Osteoblast (primary cell): ENCODE measurements around the gene PACS1. TPM values are rescaled to one million over a fixed set of nuclear protein-coding genes. Genes with fewer than 3 reads are reported as not detected.

Experiments
- DNase-seq: peaks from one replicate; pipeline ENCODE4 v3.0.0; 2011; ENCODE audit warnings: low spot score, mixed read lengths; ENCODE audit not compliant: insufficient read length; ENCODE audit errors: missing footprints
- H2AFZ ChIP-seq: 2 replicates; pipeline ENCODE4 v1.6.0; 2011; ENCODE audit warnings: mild to moderate bottlenecking, low read length
- H3K27ac ChIP-seq: 2 replicates; pipeline ENCODE4 v1.5.1; 2011; ENCODE audit warnings: mild to moderate bottlenecking, low read depth, low read length, moderate library complexity
- H3K27me3 ChIP-seq: 2 replicates; pipeline ENCODE4 v1.6.0; 2012; ENCODE audit warnings: mild to moderate bottlenecking, control low read depth, inconsistent platforms, low read length, moderate library complexity; ENCODE audit not compliant: insufficient read depth
- H3K36me3 ChIP-seq: 2 replicates; pipeline ENCODE4 v1.5.1; 2011; ENCODE audit warnings: mild to moderate bottlenecking, low read length, control low read depth, moderate library complexity; ENCODE audit not compliant: insufficient read depth
- H3K4me1 ChIP-seq: 2 replicates; pipeline ENCODE4 v1.5.1; 2011; ENCODE audit warnings: mild to moderate bottlenecking, low read length, control low read depth, moderate library complexity; ENCODE audit not compliant: insufficient read depth
- H3K4me2 ChIP-seq: 2 replicates; pipeline ENCODE4 v1.6.0; 2011; ENCODE audit warnings: mild to moderate bottlenecking, low read length; ENCODE audit not compliant: insufficient read depth
- H3K4me3 ChIP-seq: fragments of 200-600 bp; sonication (generic); 3 replicates; pipeline ENCODE4 v1.5.1; 2012; ENCODE audit warnings: mild to moderate bottlenecking, low read length, inconsistent platforms; ENCODE audit not compliant: insufficient read depth
- H3K79me2 ChIP-seq: 2 replicates; pipeline ENCODE4 v1.6.0; 2012; ENCODE audit warnings: mild to moderate bottlenecking, low read length, control low read depth, inconsistent platforms; ENCODE audit not compliant: insufficient read depth
- H3K9me3 ChIP-seq: 2 replicates; pipeline ENCODE4 v1.5.1; 2011; ENCODE audit warnings: low read depth, low read length, control low read depth
- H4K20me1 ChIP-seq: 2 replicates; pipeline ENCODE4 v1.6.0; 2012; ENCODE audit warnings: mild to moderate bottlenecking, low read length, control low read depth; ENCODE audit not compliant: insufficient read depth
- CTCF ChIP-seq: IDR thresholded peaks from 2 replicates; pipeline ENCODE4 v1.5.1; 2011; ENCODE audit warnings: mild to moderate bottlenecking, low read depth, low read length, moderate library complexity; ENCODE audit errors: extremely low read depth
- total RNA-seq: library from RNA; depleted of rRNA; stranded (reverse); fragments of >200 nt; gene quantifications from 2 replicates; pipeline ENCODE4 v1.2.3, GENCODE V29; 2012

PACS1 gene
- total RNA-seq, 1 donor: 38.0 TPM

DNA sequence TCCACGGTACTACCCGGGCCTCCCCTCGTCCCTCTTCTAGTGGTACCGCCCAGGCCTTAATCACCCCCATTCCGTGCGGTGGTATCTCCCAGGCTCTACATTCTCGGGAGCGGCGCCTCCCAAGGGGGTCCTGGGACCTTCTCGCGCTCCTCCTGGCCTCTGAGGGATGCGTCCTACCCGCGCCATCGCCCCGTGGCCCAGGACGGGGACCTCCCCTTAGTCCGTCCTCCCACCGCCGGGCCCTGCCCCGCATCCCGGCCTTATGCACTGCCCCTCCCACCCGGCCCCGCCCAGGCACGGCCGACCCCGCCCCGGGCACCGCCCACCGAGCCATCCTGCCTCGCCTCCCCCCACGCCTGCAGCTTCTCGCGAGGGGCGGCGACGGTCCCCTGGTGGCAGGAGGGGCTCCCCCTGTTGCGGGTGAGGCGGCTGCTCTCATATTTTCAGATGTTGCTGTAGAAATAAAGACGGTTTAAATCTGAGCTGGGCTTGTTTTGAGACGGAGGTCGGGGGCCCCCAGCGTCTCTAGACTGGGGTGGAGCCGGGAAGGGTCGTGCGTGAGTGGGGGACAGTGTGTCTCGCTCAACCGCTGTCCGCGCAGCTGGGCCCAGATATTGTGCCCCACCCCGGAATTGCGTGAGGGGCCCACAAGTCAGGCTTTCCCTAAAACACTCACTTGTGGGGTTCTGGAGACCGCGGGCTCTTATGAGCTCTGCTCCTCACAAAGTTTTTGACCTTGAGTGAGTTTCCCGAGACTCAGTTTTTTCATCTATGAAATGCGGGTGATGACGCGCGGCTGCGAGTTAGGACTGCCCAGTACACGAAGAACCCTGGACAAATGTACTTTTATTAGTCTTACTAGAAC is 197.5 kb downstream of the PACS1 start:
- DNase-seq: peak; percentile 98
- peak overlapping the region; percentile 86 for H2AFZ ChIP-seq
- H4K20me1 ChIP-seq: peaks cover 31% of the 10 kb centered on the region
- peaks cover 37% of the 10 kb centered on the region for H3K79me2 ChIP-seq
- peak overlapping the region; percentile 89 for H3K4me2 ChIP-seq
- no peaks in the 10 kb centered on the region for H3K27me3 ChIP-seq
- peak overlapping the region; percentile 81 for H3K27ac ChIP-seq
- no peak for TF ChIP-seq CTCF
- H3K9me3 ChIP-seq: no peaks in the 10 kb centered on the region
- peak overlapping the region; percentile 98 for H3K4me3 ChIP-seq
- H3K4me1 ChIP-seq: peaks cover 22% of the 10 kb centered on the region
- peaks cover 28% of the 10 kb centered on the region for H3K36me3 ChIP-seq

GRCh38 chr11:66268244-66268951 is 198.3 kb downstream of the PACS1 start, which contains the start of gene RAB1B:
Gene RAB1B (plus strand): TSS chr11:66268639. CDS start chr11:66268680, 41 bp downstream.
- Histone ChIP-seq H3K79me2 (peaks cover 37% of the 10 kb centered on the region), H3K4me1 (peaks cover 22% of the 10 kb centered on the region), H3K9me3 (no peaks in the 10 kb centered on the region), H3K27me3 (no peaks in the 10 kb centered on the region), H3K36me3 (peaks cover 31% of the 10 kb centered on the region), H3K27ac (peak within 1 kb of the TSS; percentile 81), H3K4me3 (peak within 1 kb of the TSS; percentile 98), H4K20me1 (peaks cover 37% of the 10 kb centered on the region), H3K4me2 (peak within 1 kb of the TSS; percentile 97), H2AFZ (peak within 1 kb of the TSS; percentile 79)
- no peak for TF ChIP-seq CTCF
- DNase-seq: peak; percentile 100

- peak; percentile 91 for DNase-seq
Measured at GRCh38 chr11:66268952-66269905, 199.2 kb downstream of the PACS1 start.

More at GRCh38 chr11:66268952-66269905, 199.2 kb downstream of the PACS1 start:
- H3K27me3 ChIP-seq: no peaks in the 10 kb centered on the region
- peak overlapping the region; percentile 98 for H3K4me3 ChIP-seq
- peak; percentile 28 for TF ChIP-seq CTCF
- peak overlapping the region; percentile 62 for H2AFZ ChIP-seq
- peaks cover 37% of the 10 kb centered on the region for H3K79me2 ChIP-seq
- peaks cover 41% of the 10 kb centered on the region for H4K20me1 ChIP-seq
- peaks cover 38% of the 10 kb centered on the region for H3K36me3 ChIP-seq
- peak overlapping the region; percentile 81 for H3K27ac ChIP-seq
- no peaks in the 10 kb centered on the region for H3K9me3 ChIP-seq
- H3K4me1 ChIP-seq: peaks cover 22% of the 10 kb centered on the region
- peak overlapping the region; percentile 97 for H3K4me2 ChIP-seq
